HuH-7 (cell line): ENCODE results near the gene MRPL30.
"Not testable (repeated sequence)": the region's sequence is repeated elsewhere in the genome, so short reads cannot be mapped to it uniquely, and the experiment has no call there.

Experiments
- DNase-seq: peaks from one replicate; pipeline ENCODE4 v3.0.0; 2011; ENCODE audit warnings: low spot score

Gene MRPL30

DNA sequence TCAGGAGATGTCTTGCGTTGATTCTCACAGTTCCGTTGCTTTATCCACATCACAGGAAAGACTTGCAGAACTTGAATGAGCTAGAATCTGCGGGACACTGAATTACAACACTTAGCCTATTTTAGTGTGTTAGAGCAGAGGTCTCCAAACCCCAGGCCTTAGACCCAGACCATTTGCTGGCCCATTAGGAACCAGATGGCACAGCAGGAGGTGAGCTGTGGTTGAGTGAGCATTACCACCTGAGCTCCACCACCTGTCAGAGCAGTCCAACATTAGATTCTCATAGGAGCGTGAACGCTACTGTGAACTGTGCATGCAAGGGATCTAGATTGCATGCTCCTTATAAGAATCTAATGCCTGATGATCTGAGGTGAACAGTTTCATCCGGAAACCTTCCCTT is 3.8 kb downstream of the MRPL30 start:
- no peak for DNase-seq

- no peak for DNase-seq
These were observed 6.0 kb downstream of the MRPL30 start for GRCh38 chr2:99187011-99187410.

GRCh38 chr2:99188357-99188756 is 7.4 kb downstream of the MRPL30 start:
- no peak for DNase-seq

DNA sequence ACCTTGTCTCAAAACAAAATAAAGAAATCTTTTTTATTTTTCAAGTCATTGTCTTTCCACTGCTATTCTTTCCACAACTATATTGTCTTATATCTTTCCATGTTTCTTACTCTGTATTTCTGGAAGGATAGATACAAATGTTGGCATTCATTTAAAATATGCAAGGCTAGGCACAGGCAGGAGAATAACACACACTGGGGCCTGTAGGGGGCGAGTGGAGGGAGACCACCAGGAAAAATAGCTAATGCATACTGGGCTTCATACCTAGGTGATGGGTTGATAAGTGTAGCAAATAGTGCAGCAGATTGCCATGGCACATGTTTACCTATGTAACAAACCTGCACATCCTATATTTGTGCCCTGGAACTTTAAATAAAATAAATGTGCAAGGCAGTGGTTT is 9.6 kb downstream of the MRPL30 start:
- DNase-seq = no peak

- not testable (repeated sequence) for DNase-seq
These were observed 11.4 kb downstream of the MRPL30 start for GRCh38 chr2:99192364-99192763.

GRCh38 chr2:99198103-99198841 is 17.3 kb downstream of the MRPL30 start:
- DNase-seq = no peak

DNA sequence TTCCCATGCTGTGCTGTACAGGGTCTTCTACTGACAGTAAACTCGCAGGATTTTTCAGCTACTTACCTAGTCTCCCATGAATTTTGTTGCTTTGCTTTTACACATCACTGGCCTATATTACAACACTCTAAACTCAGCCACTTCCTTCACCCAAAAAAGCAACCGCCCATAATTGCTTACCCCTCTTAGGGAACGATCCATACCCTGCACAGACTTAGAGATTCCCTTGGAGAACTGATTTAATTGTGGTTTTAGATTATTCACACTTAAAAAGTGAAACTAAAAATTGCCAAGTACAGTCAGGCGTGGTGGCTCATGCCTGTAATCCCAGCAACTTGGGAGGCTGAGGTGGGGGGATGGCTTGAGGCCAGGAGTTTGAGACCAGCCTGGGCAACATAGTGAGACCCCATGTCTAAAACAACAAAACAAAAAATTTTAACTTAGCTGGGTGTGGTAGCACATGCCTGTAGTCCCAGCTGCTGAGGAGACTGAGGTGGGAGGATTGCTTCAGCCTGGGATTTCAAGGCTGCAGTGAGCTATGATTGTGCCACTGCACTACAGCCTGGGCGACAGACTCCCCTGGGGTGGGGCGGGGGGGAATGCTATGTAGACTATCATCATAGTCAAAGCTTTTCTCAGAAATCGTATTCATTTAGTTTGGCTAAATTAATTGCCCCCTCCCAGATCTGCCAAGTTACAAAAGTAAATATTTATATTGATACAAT is 19.3 kb downstream of the MRPL30 start:
- no peak for DNase-seq

DNA sequence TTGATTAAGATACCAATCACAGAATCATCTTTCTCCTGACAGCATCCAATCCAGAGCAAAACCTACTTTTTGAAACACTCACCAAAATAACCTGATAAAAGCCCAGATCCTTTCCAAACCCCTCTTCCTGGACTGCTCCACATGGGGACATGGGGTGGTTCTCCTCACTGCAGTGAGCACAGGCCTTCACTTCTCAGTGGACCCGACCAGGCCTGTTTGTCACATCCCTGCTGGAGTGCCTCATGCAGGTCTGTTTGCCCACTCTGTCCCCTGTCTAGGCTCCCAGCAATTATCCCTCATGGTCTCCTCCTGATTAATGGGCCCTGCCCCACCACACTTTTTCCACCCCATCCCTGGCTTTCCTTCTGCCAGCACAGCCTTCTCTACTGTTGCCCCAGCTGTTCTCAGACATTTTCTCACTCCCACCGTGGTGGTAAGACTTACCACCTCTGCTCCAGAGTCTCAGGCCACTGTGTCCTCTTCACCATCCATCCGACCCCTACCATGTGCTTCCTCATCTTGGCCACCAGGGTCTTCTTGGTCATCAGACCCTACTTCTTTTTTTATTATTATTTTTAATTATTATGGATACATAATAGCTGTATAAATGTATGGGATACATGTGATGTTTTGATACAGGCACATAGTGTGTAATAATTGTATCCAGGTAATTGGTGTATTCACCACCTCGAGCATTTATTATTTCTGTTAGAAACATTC is 21.1 kb downstream of the MRPL30 start:
- DNase-seq = no peak

GRCh38 chr2:99205491-99205890 is 24.5 kb downstream of the MRPL30 start:
- no peak for DNase-seq

DNA sequence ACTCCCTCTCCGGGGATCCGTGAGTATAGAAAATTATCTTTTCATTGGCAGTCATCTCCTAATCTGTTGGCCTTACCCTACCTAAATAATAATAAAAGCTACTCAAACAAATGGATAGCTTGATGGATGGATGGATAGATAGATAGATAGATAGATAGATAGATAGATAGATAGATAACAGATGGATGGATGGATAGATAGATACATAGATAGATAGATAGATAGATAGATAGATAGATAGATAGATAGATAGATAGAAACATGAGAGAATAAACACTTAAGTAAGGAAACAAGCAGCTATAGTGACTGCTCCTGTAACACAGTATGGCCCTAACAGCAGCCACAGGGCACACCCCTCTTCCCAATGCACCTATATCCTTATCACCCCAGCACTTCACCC is 35.1 kb downstream of the MRPL30 start:
- DNase-seq = no peak

GRCh38 chr2:99217929-99218501 is 37.0 kb downstream of the MRPL30 start:
- DNase-seq = no peak

DNA sequence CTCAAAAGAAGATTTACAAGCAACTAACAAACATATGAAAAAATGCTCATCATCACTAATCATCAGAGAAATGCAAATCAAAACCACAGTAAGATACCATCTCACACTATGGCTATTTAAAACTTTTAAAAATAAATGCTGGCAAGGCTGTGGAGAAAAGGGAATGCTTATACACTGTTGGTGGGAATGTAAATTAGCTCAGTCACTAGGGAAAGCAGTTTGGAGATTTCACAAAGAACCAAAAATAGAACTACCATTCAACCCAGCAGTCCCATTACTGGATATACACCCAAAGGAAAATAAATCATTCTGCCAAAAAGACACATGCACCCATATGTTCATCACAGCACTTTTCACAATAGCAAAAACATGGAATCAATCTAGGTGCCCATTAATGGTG is 52.2 kb downstream of the MRPL30 start:
- not testable (repeated sequence) for DNase-seq

DNA sequence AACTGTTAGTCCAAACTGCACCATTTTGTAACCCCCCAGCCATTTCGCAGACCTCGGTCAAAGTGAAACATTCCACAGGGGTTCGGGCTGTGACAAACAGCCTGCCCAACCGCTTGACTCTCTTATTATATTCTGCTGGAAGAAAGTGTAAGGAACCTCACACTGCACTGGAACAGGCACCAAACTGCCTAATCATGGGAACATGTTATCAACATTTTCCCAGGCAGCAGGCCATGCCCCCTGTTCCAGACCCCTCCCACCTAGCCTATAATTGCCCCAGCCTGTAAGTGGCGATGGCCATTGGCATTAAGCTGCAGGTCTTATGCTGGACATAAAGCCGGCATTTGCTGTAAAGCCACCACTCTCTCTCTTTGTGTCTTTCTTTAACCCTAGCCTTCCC is 57.6 kb downstream of the MRPL30 start:
- DNase-seq = no peak

DNA sequence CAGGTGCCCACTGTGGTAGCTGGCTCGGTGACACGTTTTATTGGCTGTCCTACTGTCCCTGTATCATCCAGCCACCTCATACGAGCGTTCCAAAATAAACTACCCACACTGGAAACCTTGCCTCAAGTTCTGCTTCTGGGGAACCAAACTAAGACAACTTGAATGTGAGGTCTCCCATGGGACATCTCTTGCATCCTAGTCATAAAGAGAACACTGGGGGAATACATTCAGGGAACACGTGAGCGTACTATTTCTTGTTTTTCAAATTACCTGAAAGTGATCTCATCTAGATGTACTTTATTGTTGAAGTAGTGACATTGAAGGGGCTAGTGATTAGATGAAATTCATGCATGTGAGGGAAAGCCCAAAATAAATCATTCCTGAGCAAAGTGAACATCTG is 59.4 kb downstream of the MRPL30 start:
- no peak for DNase-seq

DNA sequence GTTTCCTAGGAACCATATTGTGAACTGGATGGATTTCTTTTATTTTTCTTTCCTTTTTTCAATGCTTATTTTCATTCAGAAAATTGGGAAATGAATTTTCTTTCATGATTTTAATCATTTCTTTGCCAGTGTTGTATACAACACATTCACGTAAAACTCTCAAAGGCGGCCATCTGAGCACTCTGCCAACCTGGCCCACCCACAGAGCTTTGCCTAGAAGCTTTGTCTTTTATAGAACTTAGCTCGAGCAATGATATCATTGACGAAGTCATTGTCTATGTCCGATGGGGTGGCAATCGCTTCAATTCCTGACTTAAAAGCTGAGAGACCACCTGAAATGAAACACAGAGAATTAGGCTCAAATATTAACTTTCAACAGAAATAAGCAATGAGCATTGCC is 61.2 kb downstream of the MRPL30 start:
- no peak for DNase-seq
